Measurements from ENCODE around the gene TMEM86B.

DNA sequence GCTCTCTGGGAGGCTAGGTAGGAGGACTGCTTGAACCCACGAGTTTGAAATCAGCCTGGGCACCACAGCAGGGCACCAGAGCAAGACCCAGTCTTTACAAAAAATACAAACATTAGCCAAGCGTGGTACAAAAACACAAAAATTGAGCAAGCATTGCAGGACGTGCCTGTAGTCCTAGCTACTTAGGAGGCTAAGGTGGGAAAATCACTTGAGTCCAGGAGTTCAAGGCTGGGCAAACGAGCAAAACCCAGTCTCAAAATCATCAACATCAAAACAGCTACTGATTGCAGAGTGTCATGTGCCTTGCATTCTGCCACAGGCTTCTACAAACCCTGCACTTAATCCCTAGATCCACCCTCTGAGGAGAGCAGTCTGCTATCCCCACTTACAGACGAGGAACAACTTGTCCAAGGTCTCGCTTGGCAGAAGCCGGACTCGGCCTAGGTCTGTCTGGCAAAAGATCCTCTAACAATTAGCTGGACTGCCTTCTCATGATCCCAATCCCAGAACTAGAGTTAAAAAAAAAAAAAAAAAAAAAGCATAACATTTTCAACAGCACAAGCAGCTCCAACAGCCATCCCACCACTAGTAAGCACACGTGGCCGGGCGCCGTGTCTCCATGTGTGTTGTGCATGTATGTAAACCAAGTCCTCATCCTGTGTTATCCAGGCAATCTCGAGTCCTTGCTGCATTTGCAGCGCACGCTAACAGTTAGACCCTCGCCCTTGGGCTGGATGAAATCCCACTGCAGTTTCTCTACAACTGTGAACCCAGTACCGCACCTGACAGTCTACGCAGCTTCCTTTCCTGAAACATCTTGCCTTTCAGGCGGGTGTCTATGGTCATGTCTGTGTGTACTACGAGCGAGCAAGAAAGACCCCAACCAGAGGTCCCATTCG, 28.2 kb upstream of the TMEM86B start:
- TF ChIP-seq, protein P1, sequence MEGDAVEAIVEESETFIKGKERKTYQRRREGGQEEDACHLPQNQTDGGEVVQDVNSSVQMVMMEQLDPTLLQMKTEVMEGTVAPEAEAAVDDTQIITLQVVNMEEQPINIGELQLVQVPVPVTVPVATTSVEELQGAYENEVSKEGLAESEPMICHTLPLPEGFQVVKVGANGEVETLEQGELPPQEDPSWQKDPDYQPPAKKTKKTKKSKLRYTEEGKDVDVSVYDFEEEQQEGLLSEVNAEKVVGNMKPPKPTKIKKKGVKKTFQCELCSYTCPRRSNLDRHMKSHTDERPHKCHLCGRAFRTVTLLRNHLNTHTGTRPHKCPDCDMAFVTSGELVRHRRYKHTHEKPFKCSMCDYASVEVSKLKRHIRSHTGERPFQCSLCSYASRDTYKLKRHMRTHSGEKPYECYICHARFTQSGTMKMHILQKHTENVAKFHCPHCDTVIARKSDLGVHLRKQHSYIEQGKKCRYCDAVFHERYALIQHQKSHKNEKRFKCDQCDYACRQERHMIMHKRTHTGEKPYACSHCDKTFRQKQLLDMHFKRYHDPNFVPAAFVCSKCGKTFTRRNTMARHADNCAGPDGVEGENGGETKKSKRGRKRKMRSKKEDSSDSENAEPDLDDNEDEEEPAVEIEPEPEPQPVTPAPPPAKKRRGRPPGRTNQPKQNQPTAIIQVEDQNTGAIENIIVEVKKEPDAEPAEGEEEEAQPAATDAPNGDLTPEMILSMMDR (IDR thresholded peaks at IDR 0.05; ENCODE audit: extremely low read depth in 1 of 2, insufficient read depth in 1 of 2, low read depth in 1 of 2, low read length in 2 of 2) = no peak
- no peak for TF ChIP-seq MYC (IDR thresholded peaks at IDR 0.05; ENCODE audit: low read depth, low read length)
- TF ChIP-seq POLR2AphosphoS5 (IDR thresholded peaks at IDR 0.05; ENCODE audit: insufficient read depth, low read depth, low read length) = no peak
- no peak for TF ChIP-seq EZH2 (IDR thresholded peaks at IDR 0.05; ENCODE audit: borderline replicate concordance, low read depth, low read length, severe bottlenecking)
- TF ChIP-seq, protein P2, sequence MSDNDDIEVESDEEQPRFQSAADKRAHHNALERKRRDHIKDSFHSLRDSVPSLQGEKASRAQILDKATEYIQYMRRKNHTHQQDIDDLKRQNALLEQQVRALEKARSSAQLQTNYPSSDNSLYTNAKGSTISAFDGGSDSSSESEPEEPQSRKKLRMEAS (IDR thresholded peaks at IDR 0.05; ENCODE audit: insufficient read depth, insufficient read length) = no peak
